ENCODE data around the gene NR3C1.

NR3C1 gene
- 257 to 456 reads per million in 2 donors for total RNA-seq

DNA sequence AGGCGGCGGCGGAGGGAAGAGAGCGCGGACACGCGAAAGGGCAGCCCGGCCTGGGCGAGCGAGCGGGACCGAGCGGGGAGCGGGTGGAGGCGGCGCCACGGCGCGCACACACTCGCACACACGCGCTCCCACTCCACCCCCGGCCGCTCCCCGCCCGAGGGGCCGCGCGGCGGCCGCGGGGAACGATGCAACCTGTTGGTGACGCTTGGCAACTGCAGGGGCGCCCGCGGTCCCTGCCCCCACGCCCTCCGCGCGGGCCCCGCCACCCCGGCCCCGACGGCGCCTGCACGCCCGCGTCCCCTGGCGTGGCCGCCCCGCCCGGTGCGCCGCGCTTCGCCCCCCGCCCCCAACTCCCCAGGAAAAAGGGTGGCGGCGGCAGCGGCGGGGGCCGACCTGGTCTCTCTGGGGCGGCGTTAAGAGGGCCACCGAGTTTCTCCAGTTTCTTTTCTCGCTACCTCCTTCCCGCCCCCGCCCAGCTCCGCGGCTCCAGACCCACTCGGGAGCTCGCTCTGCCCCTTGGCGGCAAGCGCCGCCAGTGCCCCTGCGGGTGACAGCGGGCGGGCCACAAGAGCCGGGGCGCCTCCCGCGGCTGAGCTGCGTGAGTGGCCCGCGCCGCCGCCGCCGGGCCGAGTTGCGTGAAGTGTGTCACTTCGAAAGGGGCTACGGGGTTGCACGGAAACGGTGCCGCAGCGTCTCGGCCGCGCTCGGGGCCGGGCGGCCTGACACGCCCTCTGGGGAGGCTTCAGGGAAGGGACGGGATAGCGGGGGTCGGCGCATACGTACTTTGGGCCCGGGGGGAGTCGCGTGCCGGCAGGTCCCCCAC lies at the start of gene NR3C1:
NR3C1 (minus strand) TSS at position 94 of the 823 bp plus-strand sequence. CDS start 2,847 bp downstream, outside the sequence.
- peak; percentile 79 for DNase-seq

DNA sequence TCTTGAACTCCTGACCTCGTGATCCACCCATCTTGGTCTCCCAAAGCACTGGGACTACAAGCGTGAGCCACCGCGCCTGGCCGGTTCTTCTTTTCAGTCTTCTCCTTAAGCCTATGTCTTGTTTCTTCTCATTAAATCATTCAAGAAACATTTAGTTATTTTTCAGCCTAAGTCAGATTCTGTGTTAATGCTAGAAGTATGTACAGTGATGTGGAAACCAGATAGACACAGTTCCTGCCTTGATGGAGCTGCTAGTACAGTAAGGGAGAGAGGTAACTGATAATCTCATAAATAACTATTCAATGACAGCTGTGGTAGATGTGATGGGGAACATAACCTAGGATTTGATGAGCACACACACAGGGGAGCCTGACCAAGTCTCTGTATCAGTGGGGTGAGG lies 46.3 kb upstream of the NR3C1 start:
- no peak for DNase-seq

DNA sequence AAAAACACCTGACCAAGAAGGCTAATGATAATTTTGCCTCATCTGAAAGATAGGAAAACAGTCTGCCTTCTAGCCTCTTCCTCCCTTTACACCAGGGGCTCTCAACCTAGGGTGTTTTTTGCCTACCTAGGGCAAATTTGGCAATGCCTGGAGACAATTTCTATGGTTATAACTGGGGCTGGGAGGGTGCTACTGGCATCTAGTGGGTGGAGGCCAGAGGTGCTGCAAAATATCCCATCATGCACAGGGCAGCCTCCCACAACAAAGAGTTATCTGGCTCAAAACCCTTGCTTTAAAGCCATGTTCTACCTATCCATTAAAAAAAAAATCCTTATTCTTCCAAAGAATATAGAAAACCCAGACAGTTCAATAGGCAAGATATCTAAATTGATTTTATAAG lies 45.0 kb upstream of the NR3C1 start:
- DNase-seq = no peak

DNA sequence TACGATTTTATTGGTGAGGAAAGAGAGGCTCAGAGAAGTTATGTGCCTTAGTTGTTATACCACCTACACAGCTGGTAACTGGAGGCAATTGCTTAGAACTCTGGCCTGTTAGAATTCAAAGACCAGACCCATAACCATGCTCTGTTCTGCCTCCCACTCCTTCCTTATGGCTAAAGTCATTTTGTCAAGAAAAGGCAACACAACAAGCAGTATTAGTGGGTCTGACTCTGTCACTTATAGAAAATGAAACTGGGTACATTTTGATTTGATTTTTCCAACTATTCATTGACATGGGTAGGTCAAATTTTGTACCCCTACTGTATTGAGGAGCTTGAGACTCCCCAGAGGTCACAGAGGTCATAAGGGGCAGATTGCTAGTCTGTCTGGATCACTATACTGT lies 44.5 kb upstream of the NR3C1 start:
- DNase-seq = no peak

DNA sequence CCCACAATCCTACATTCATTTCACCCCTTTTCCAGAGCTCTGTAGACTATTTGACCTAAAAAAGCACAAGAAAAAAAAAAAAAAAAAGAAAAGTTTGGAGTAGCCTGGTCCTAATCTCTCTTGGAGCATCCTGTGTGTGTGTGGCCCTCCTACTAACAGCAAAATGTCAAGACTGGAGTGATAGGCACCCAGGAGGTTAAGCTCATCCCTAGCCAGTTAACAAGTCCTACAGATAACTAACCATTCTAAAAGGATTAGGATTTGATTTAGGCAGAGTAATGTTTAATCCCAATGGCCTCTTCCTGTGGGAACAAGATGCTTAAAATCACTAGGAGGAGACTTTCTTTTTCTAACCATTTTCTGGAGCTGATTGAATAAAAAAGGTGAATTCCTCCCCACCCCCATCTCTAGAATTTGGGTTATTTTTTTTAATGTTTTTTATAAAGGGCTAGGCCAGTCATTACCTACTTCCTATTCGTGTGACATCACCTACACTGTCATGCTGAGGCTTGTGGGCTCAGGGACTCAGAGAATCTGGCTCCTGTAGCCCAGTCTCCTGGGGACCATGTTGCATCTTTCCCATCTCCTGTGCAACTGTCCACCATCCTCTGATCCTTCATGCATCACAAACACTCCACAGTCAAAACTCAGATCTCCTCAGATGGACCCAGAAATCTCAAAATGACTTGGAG lies 43.2 kb upstream of the NR3C1 start:
- DNase-seq = no peak

DNA sequence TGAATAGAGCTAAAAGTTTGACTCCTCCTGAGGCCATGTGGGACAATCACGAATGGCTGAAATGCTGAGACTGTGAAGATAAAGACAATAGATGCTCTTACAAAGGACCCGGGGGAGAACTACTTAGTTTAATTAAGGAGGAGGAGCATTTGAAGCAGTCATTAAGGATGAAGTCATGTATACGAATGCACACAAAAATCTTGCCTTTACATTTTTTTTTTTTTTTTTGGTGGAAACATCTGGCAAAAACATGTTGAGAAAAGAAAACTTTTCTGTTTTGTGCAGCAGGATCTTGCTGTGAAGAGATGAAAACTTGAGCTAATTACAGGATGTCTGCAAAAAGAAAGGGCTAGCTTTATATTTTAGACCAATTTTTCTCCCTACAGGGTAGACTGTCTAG lies 42.3 kb upstream of the NR3C1 start:
- DNase-seq = no peak

DNA sequence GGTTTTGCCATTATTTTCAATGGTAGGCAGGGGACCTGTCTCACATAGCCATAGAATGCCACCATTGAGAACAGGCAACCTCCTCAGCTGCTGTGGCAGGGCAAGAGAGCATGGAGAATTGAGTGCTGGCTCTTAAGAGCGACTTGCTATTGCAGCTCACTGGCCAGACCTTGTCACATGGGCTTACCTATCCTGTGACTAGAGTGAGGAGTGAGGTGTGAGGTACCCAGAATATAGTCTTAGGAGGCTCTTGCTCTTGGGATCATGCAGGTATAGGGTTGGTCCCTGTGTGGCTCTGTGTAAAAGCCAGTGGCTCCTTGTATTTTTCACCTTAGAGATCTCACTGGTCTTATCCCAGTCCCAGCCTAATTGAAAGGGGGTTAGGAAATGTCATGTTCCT lies 39.8 kb upstream of the NR3C1 start:
- no peak for DNase-seq

DNA sequence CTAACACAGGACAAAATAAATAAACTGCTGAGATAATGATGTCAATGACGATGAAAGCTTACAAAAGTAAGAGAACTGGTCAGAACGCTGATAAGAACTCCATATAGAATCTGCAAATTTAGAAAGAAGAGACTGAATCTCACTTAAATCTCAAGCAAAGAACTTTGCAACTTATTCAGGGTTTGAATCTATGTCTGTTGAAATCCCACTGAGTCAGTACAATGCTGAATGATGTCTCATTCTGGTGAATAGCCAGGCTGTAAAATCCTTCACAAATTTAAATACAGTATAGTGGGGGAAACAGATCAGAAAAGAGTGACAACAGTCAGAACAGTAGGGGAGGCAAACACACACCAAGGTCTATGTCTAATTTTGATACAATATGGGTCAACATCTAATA lies 38.9 kb upstream of the NR3C1 start:
- no peak for DNase-seq

DNA sequence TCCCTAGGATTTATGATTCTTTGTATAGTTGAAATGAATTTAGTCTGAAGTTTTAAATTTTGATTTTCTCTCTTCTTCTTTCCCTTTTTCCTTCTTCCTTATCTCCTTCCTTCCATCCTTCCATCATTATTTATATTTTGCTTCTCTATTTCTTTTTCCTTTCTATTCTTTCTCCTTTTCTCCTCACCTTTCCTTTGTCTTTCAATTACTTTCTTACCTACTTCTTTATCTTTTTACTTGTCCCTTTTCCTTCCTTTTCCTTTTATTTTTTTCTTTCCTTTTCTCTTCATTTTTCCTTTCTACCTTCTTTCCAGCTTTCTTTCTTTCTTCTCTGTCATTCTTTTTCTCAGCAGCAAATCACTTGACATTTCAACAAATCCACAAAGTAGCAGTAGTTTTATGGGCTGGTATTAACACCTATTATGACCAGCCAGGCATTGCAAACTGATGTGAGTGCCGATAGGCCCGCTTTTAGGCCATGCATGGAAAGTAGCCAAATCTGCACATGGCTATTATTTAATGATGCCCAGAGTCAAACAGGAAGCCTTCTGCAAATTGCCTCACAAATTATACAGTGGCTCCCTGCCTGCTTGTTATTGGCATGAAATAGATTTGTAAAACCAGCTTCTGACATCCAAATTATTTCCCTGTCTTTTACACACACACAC lies 37.1 kb upstream of the NR3C1 start:
- no peak for DNase-seq

DNA sequence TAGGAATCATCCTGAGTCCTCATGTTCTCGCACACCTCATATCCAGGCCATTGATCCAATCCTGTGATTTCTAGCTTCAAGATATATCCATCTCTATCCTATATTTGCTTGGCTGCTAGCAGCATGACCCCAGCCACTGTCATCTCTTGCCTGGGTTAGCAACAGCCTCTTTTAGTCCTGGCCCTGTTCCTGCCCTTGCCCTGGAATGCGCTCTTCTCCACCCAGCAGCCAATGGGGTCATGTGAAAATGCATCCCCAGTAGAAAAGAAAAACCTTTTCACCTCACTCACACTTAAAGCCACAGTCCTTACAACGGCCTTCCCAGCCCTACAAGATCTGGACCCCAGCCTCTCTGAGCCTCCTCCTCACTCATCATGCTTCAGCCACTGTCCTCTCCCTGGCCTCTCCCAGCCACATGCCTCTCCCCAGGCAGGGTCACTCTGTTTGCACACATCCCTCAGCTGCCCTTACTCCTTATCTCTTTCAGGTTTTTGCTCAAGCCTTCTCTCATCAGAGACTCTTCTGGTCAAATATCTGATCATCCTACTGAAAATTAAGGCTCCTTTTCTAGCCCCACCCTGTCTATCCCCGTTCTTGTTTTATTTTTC lies 34.3 kb upstream of the NR3C1 start:
- no peak for DNase-seq

DNA sequence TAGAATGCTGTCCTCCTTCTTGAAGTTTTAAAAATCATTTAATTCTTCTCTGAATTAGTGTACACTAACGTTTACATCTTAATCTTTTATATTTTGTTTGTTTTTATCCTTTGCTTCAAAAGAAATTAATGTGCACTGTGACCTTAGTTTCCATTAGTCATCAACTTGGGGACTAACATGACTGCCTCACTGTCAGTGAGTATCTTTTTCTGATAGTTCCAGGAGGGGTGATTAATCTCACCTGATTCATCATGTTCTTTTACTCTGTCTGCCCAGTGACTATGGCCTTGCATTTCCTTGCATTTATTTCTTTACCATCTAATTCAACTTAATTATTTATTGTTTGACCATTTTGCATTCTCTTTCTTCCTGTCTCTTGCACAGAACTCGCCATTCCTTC lies 33.4 kb upstream of the NR3C1 start:
- DNase-seq = no peak

DNA sequence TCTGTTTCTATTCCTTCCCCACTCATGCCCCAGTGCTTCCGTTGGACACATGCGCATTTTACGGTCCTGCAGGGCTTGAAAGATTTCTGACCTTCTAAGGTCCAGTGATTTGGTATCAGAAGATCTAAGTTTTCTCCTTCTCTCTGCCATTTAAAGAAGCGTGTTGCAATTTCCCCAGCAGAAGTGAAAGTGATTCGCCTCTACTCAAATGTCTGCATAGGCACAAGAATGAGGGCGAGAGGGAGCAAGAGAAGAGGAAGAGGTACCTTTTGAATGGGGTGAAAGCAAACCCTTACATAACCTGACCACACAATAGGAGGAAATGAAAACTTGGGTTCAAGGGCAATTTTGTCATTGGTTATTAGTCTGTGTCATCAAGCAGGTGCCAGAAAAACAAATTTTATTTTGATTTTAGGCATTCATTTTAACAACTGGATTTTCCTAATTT lies 31.7 kb upstream of the NR3C1 start:
- DNase-seq = no peak

DNA sequence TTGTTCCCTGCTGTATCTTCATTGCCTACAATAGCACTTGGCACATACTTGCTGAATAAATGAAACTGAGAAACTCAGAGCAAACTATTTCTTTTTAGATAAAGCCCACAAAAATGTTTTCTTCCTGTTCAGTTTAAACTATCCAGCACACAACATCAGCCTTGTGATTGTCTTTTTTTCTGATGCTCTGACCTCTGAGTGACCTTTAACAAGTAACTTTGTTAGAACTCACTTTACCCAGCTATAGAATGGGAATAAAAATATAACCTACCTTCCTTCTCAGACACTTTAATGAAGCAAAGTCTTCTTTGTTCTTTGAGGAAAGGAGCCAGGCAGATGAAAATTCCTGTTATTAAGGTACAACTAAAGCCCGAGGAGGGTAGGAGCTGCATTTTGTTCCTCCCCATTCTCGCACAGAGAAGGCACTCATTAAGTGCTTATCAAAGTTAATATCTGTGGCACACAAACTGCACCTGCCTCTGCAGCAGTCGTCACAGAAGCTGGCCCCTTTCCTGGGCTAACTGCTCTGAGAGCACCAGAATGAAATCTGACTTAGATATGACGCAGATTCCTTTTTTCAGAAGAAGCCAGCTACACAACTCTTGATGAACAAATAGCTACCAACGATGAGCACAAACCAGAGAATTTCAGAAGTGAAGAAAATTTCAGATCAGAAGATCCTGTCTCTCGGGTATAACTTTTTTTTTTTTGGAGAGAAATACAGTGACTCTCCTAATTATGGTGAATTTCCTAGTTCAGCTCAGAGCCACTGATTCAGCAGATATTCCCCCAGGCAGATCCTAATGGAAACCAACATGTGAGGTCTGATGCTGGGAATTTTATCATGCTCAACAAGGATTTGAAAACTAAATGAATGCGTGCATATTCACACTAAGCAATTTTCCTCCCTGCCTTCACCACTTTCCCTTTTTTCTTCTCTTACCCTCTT lies 31.0 kb upstream of the NR3C1 start:
- peak; percentile 44 for DNase-seq

DNA sequence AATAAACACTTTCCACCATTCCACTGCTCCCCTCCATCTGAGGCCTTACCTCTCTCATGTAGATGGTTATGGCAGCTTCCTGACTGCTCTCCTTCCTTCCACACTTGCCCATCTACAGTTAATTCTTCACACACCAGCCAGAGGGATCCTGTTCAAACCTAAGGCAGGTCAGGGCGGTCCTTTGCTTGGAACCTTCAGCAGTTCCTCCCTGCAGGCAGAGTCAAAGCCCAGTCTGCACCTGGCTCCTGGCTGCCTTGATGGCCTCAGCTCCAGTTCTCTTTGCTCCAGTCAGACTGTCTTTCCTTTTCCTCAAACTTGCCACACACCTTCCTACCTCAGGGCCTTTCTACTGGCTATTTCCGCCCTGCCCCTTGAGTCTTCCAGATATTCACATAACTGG lies 30.2 kb upstream of the NR3C1 start:
- no peak for DNase-seq

DNA sequence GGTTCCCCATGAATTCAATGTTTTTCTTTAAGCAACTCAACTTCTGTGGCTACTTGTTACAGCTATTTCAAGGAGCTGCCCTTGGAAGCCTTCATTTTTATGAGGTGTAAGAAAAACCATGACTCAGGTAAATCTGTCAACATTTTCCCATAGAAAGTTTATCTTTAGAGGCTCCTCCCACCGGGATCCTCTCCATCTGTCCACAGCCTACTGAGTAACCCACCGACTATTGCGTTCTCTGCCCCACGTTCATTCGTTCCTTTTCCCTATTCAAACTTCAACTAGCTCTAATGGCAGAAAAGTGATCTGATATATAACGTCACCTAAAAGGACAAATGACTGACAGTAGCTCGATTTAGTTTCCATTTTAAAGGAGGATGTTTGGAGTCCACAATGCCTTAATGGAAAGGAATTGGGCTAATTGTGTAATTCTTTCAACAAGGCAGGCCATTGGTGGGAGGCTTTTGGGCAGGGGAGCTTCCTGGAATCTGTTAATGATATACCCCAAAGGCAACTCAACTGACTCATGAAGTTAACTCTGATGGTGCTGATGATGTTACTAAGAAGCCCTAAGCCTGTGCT lies 29.3 kb upstream of the NR3C1 start:
- no peak for DNase-seq

DNA sequence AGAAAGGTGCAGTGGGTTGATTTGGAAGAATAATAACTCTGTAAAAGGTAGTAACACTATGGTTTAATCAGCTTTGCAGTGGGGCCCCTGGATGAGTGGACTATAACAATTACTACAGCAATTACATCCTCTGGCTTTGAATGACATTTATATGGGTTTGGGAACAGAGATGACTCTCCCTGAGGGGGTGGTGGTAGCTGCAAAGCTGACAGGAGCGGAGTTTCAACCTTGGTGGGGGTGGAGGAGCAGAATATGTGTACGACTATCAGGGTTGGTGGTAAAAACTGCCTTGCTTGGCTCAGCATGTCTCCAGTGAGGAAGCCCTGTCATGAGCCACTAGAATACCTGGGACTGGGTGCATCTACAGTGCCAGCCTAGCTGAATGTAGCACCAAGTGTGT lies 28.3 kb upstream of the NR3C1 start:
- no peak for DNase-seq

DNA sequence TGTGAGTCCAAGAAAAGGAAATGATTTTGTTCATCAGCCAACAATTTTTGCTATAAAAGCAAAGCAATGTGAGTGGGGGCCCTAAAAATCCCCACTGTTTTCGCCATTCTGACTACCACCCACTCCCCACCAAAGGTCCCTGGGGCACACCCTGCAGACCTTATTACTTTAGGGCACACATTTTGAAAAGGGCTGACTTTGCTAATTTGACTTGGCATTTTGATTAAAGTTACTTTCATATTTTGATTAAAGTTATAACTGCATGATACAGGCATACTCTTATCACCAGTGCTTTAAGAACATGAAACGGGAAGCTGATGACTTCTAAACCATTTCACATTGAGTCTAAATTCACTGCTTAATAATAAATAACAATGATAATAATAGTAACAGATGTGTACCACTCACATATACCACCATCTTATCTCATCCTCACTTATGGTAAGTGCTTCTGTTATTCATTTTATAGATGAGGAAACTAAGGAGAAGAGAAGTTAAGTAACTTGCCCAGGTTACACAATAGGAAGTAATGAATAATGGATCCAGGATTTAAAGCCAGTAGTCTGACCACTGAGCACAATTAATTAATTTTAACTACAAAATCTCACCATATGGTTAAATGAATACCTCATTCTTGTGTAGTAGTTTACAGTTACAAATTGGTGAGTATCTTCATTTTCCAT lies 25.4 kb upstream of the NR3C1 start:
- no peak for DNase-seq

DNA sequence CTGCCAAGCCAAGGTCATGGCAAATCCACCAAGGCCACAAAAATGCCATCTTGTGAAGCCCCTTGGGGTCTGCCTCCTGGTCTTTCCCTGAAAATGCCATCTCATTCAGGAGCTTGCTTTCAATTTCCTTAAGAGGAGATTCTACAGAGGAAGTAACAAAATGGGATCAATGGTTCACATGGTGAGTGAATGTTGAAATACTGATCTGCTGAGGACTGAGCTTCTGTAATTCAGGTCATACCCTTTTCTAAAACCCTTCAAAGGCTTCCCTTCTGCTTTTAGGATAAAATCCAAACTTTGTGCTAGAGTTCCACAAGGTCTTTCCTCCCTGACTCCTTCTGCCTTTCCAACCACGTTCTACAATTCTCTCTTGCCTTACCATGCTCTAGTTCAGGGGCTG lies 24.7 kb upstream of the NR3C1 start:
- DNase-seq = no peak

DNA sequence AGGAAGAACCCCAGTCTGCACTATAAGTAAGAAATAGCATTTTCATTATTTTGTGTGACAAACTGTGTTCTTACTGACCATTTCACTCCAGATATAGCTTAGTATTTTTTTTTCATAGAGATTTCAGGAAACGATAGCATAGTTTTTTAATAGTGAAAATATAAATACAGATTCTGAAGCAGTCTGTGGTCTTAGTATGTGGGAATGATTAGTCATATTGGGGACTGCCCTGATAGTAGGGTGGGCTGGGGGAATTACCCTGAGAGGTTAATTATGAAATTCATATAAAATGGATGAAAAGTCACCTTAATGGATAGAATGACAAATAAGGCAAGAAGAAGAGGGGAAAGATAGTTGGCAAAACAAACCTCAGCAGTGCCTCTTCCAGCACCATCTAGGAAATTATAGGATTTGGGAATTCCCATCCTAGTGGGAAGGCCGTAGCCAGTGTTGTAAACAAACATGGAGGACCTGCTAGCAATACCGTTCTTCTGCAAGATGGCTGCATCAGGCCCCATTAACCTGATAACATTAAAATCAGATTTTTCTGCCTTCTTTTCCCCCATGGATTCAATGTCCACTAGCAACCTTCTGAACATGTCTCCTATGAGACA lies 23.7 kb upstream of the NR3C1 start:
- DNase-seq = no peak

DNA sequence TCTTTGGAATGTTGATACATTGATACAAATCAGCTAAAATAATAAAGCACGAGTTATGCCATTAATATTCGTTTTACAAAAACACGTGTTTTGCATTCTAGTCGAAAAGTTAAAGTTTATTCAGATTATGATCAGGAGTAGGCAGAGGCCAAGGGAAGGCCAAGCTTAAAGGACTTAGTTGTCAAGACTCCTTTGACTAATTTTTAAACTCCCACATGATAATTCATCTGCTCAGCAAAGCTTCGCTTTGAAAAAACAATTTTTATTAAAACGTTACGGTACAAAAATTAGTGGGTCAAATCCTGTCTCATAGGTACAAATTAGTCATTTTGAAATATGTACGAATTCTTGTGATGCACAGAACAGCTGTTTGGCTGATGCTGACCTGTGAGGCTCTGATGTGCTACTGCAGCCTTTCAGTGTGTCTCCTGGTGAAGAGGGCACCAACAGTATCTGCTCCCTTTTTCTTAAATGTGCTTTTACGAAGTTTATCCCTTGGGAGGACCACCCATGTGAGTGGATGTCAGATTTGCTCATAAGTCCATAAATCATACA lies 23.0 kb upstream of the NR3C1 start:
- no peak for DNase-seq

Data from T-helper 9 cell (primary cell).